ENCODE data around the gene GARNL3. TPM values are rescaled to one million over a fixed set of nuclear protein-coding genes. Genes with fewer than 3 reads are reported as not detected.

GARNL3 gene
- total RNA-seq, 1 experiment from 2014 or later, result 11.8 TPM

GRCh38 chr9:127423934-127424675 is 159.5 kb downstream of the GARNL3 start, which contains the start of gene ZNF79:
ZNF79 (plus strand) TSS chr9:127424382; CDS start chr9:127424788, 406 bp downstream.
- no TSS peak for BruUV-seq (replicated peaks)
- H3K4me3 Mint-ChIP-seq (ENCODE audit: unreplicated experiment), result peak within 1 kb of the TSS; percentile 100
- H3K36me3 Mint-ChIP-seq (ENCODE audit: insufficient read depth, unreplicated experiment), result peaks cover 39% of the 10 kb centered on the region
- CTCF ChIA-PET, result interaction anchor here (0.6 to 2.0 kb wide), 5 partner anchors 23 to 465 kb away, joined by 3 to 8 read pairs (median 3); partner anchors contain the start of gene SLC2A8
- TF ChIP-seq CTCF (IDR thresholded peaks at IDR 0.05; ENCODE audit: insufficient read depth in 1 of 2, low read depth in 1 of 2, low read length in 1 of 2, severe bottlenecking in 1 of 2, unreplicated experiment in 1 of 2), result no peak
- H3K4me1 Mint-ChIP-seq (ENCODE audit: low read depth, unreplicated experiment), result peaks cover 17% of the 10 kb centered on the region
- intact Hi-C loops (cut with micrococcal nuclease; ENCODE audit: unreplicated experiment), result loop anchor here (1.0 to 2.0 kb wide), 3 partner anchors 27 to 63 kb away; partner anchors contain the start of genes LRSAM1 and RPL12
- no peaks in the 10 kb centered on the region for H3K27me3 ChIP-seq (replicated peaks; ENCODE audit: control insufficient read depth, insufficient read depth, low read length)
- POLR2A ChIA-PET, result interaction anchor here (0.6 to 2.6 kb wide), 7 partner anchors 17 to 199 kb away, joined by 3 to 37 read pairs (median 5); partner anchors contain the start of genes LRSAM1, RPL12 and SLC2A8
- no peaks in the 10 kb centered on the region for H3K9me3 Mint-ChIP-seq (ENCODE audit: unreplicated experiment)
- peak within 1 kb of the TSS; percentile 67 for H3K4me3 ChIP-seq (ENCODE audit: low read depth, low read length)
- H3K9me3 ChIP-seq, result no peaks in the 10 kb centered on the region
- H3K27me3 Mint-ChIP-seq (ENCODE audit: insufficient read depth, unreplicated experiment), result no peaks in the 10 kb centered on the region
- peak within 1 kb of the TSS; percentile 99 for H3K27ac Mint-ChIP-seq (ENCODE audit: unreplicated experiment)
- DNase-seq, result peak; percentile 93 to 94
- H3K4me1 ChIP-seq, result peaks cover 15% of the 10 kb centered on the region
- no peaks in the 10 kb centered on the region for H3K36me3 ChIP-seq (ENCODE audit: control insufficient read depth, insufficient read depth, low read length)

GRCh38 chr9:127424676-127424999 is 160.1 kb downstream of the GARNL3 start:
- Histone ChIP-seq H3K36me3 (ENCODE audit: control insufficient read depth, insufficient read depth, low read length) (no peaks in the 10 kb centered on the region), H3K4me3 (ENCODE audit: low read depth, low read length) (peak overlapping the region; percentile 67), H3K9me3 (no peaks in the 10 kb centered on the region), H3K27me3 (replicated peaks; ENCODE audit: control insufficient read depth, insufficient read depth, low read length) (no peaks in the 10 kb centered on the region), H3K4me1 (peaks cover 15% of the 10 kb centered on the region)
- DNase-seq, result no peak
- H3K9me3 Mint-ChIP-seq (ENCODE audit: unreplicated experiment), result no peaks in the 10 kb centered on the region
- CTCF ChIA-PET, result interaction anchor here (0.6 to 2.0 kb wide), 4 partner anchors 22 to 465 kb away, joined by 3 to 8 read pairs (median 4); partner anchors contain the start of gene SLC2A8
- peak overlapping the region; percentile 99 for H3K27ac Mint-ChIP-seq (ENCODE audit: unreplicated experiment)
- peak overlapping the region; percentile 100 for H3K4me3 Mint-ChIP-seq (ENCODE audit: unreplicated experiment)
- H3K36me3 Mint-ChIP-seq (ENCODE audit: insufficient read depth, unreplicated experiment), result peaks cover 39% of the 10 kb centered on the region
- TSS peak; percentile 48 for BruUV-seq (replicated peaks)
- POLR2A ChIA-PET, result interaction anchor here (0.6 to 2.6 kb wide), 7 partner anchors 16 to 200 kb away, joined by 3 to 37 read pairs (median 5); partner anchors contain the start of genes LRSAM1, RPL12 and SLC2A8
- intact Hi-C loops (cut with micrococcal nuclease; ENCODE audit: unreplicated experiment), result loop anchor here (1.0 to 2.0 kb wide), 3 partner anchors 27 to 64 kb away; partner anchors contain the start of genes LRSAM1 and RPL12
- H3K27me3 Mint-ChIP-seq (ENCODE audit: insufficient read depth, unreplicated experiment), result no peaks in the 10 kb centered on the region
- peaks cover 15% of the 10 kb centered on the region for H3K4me1 Mint-ChIP-seq (ENCODE audit: low read depth, unreplicated experiment)
- TF ChIP-seq CTCF (IDR thresholded peaks at IDR 0.05; ENCODE audit: insufficient read depth in 1 of 2, low read depth in 1 of 2, low read length in 1 of 2, severe bottlenecking in 1 of 2, unreplicated experiment in 1 of 2), result no peak

GRCh38 chr9:127426756-127427155 is 162.2 kb downstream of the GARNL3 start:
- BruUV-seq (replicated peaks), result no TSS peak
- no peak overlapping the region for H3K4me3 ChIP-seq (ENCODE audit: low read depth, low read length)
- CTCF ChIA-PET, result no interaction called here
- H3K36me3 Mint-ChIP-seq (ENCODE audit: insufficient read depth, unreplicated experiment), result peaks cover 50% of the 10 kb centered on the region
- H3K9me3 ChIP-seq, result no peaks in the 10 kb centered on the region
- POLR2A ChIA-PET, result no interaction called here
- H3K36me3 ChIP-seq (ENCODE audit: control insufficient read depth, insufficient read depth, low read length), result no peaks in the 10 kb centered on the region; the same call in 1 of the 2 replicates
- H3K9me3 Mint-ChIP-seq (ENCODE audit: unreplicated experiment), result no peaks in the 10 kb centered on the region
- TF ChIP-seq CTCF (IDR thresholded peaks at IDR 0.05; ENCODE audit: insufficient read depth in 1 of 2, low read depth in 1 of 2, low read length in 1 of 2, severe bottlenecking in 1 of 2, unreplicated experiment in 1 of 2), result no peak
- no peak overlapping the region for H3K27ac Mint-ChIP-seq (ENCODE audit: unreplicated experiment)
- H3K4me3 Mint-ChIP-seq (ENCODE audit: unreplicated experiment), result no peak overlapping the region
- intact Hi-C loops (cut with micrococcal nuclease; ENCODE audit: unreplicated experiment), result no loop called here
- H3K4me1 ChIP-seq, result peaks cover 12% of the 10 kb centered on the region
- H3K27me3 Mint-ChIP-seq (ENCODE audit: insufficient read depth, unreplicated experiment), result no peaks in the 10 kb centered on the region
- peaks cover 13% of the 10 kb centered on the region for H3K4me1 Mint-ChIP-seq (ENCODE audit: low read depth, unreplicated experiment)
- DNase-seq, result no peak
- no peaks in the 10 kb centered on the region for H3K27me3 ChIP-seq (replicated peaks; ENCODE audit: control insufficient read depth, insufficient read depth, low read length)
